Measurements from ENCODE around the gene ATXN2L. TPM values are rescaled to one million over a fixed set of nuclear protein-coding genes. Genes with fewer than 3 reads are reported as not detected.
A peak's percentile ranks its signal among the peaks of the same experiment; 100 is the strongest.

Gene ATXN2L
- total and polyA plus RNA-seq, 2 of the 13 experiments (the other 11 are each of a cell fraction or from before 2014, with no cell fraction given) = 40.8 to 55.1 TPM

- TF ChIP-seq, protein P1, sequence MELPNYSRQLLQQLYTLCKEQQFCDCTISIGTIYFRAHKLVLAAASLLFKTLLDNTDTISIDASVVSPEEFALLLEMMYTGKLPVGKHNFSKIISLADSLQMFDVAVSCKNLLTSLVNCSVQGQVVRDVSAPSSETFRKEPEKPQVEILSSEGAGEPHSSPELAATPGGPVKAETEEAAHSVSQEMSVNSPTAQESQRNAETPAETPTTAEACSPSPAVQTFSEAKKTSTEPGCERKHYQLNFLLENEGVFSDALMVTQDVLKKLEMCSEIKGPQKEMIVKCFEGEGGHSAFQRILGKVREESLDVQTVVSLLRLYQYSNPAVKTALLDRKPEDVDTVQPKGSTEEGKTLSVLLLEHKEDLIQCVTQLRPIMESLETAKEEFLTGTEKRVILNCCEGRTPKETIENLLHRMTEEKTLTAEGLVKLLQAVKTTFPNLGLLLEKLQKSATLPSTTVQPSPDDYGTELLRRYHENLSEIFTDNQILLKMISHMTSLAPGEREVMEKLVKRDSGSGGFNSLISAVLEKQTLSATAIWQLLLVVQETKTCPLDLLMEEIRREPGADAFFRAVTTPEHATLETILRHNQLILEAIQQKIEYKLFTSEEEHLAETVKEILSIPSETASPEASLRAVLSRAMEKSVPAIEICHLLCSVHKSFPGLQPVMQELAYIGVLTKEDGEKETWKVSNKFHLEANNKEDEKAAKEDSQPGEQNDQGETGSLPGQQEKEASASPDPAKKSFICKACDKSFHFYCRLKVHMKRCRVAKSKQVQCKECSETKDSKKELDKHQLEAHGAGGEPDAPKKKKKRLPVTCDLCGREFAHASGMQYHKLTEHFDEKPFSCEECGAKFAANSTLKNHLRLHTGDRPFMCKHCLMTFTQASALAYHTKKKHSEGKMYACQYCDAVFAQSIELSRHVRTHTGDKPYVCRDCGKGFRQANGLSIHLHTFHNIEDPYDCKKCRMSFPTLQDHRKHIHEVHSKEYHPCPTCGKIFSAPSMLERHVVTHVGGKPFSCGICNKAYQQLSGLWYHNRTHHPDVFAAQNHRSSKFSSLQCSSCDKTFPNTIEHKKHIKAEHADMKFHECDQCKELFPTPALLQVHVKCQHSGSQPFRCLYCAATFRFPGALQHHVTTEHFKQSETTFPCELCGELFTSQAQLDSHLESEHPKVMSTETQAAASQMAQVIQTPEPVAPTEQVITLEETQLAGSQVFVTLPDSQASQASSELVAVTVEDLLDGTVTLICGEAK (IDR thresholded peaks at IDR 0.05) = peak; percentile 98
- TF ChIP-seq, protein P1 (CRISPR knock-in tag; IDR thresholded peaks at IDR 0.05) = peak; percentile 85; the same call in 1 of the 2 replicates
- TF ChIP-seq SNAPC4 (CRISPR knock-in tag; IDR thresholded peaks at IDR 0.05) (peak; percentile 96), ZNF768 (CRISPR knock-in tag; IDR thresholded peaks at IDR 0.05) (peak; percentile 76; the same call in 1 of the 2 replicates), JARID2 (CRISPR knock-in tag; IDR thresholded peaks at IDR 0.05; ENCODE audit: insufficient replicate concordance) (no peak), REPIN1 (CRISPR knock-in tag; IDR thresholded peaks at IDR 0.05; ENCODE audit: borderline replicate concordance, low read depth) (peak; percentile 97), ATM (IDR thresholded peaks at IDR 0.05; ENCODE audit: borderline replicate concordance) (no peak), NCOA2 (CRISPR knock-in tag; IDR thresholded peaks at IDR 0.05) (peak; percentile 64; the same call in 1 of the 2 replicates)
- TF ChIP-seq, protein P2, sequence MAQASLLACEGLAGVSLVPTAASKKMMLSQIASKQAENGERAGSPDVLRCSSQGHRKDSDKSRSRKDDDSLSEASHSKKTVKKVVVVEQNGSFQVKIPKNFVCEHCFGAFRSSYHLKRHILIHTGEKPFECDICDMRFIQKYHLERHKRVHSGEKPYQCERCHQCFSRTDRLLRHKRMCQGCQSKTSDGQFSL (CRISPR knock-in tag; IDR thresholded peaks at IDR 0.05) = 0 out of 2 replicates have a peak, but pooled peaks have one; percentile 20
- TF ChIP-seq, protein P3, sequence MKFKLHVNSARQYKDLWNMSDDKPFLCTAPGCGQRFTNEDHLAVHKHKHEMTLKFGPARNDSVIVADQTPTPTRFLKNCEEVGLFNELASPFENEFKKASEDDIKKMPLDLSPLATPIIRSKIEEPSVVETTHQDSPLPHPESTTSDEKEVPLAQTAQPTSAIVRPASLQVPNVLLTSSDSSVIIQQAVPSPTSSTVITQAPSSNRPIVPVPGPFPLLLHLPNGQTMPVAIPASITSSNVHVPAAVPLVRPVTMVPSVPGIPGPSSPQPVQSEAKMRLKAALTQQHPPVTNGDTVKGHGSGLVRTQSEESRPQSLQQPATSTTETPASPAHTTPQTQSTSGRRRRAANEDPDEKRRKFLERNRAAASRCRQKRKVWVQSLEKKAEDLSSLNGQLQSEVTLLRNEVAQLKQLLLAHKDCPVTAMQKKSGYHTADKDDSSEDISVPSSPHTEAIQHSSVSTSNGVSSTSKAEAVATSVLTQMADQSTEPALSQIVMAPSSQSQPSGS (CRISPR knock-in tag; IDR thresholded peaks at IDR 0.05) = peak; percentile 98
Observed at GRCh38 chr16:28846080-28846932, 23.5 kb downstream of the ATXN2L start, which contains the start of gene TUFM (continued).
